ENCODE data around the gene CTRB1. TPM values are rescaled to one million over a fixed set of nuclear protein-coding genes. Genes with fewer than 3 reads are reported as not detected.

Gene CTRB1
- total and polyA plus RNA-seq, 2 of the 13 experiments (the other 11 are each of a cell fraction or from before 2014, with no cell fraction given) = not detected

GRCh38 chr16:75244844-75245758 is 26.3 kb downstream of the CTRB1 start (continued):
- TF ChIP-seq ZNF749 (CRISPR knock-in tag; IDR thresholded peaks at IDR 0.05; ENCODE audit: borderline replicate concordance) (peak; percentile 85; the same call in 1 of the 2 replicates), CENPX (CRISPR knock-in tag; IDR thresholded peaks at IDR 0.05) (no peak), FOSL2 (CRISPR knock-in tag; IDR thresholded peaks at IDR 0.05) (peak; percentile 100), MATR3 (CRISPR knock-in tag; IDR thresholded peaks at IDR 0.05) (no peak), PRMT3 (CRISPR knock-in tag; IDR thresholded peaks at IDR 0.05; ENCODE audit: borderline replicate concordance, low read depth) (no peak; the same call in 1 of the 2 replicates), SMARCC2 (IDR thresholded peaks at IDR 0.05) (no peak), IKZF1 (IDR thresholded peaks at IDR 0.05) (no peak), EHMT2 (IDR thresholded peaks at IDR 0.05; ENCODE audit: borderline replicate concordance, low read depth, low read length) (no peak), ZNF430 (CRISPR knock-in tag; IDR thresholded peaks at IDR 0.05) (peak; percentile 99), JUNB (CRISPR knock-in tag; IDR thresholded peaks at IDR 0.05; ENCODE audit: borderline replicate concordance) (peak; percentile 99; the same call in 1 of the 2 replicates), ZFP90 (CRISPR knock-in tag; IDR thresholded peaks at IDR 0.05; ENCODE audit: borderline replicate concordance) (peak; percentile 92; the same call in 1 of the 2 replicates), ZNF33B (CRISPR knock-in tag; IDR thresholded peaks at IDR 0.05) (peak; percentile 69), GABPB1 (CRISPR knock-in tag; IDR thresholded peaks at IDR 0.05) (peak; percentile 94), RFX5 (IDR thresholded peaks at IDR 0.05; ENCODE audit: low read depth, low read length) (no peak; the same call in 1 of the 2 replicates), TIGD3 (CRISPR knock-in tag; IDR thresholded peaks at IDR 0.05; ENCODE audit: borderline replicate concordance) (0 out of 2 replicates have a peak, but pooled peaks have one; percentile 9), RNF2 (conservative IDR thresholded peaks at IDR 0.05; ENCODE audit: low read depth) (peak; percentile 96; the same call in 1 of the 2 replicates), KDM5A (IDR thresholded peaks at IDR 0.05; ENCODE audit: borderline replicate concordance, low read length) (no peak), CC2D1A (CRISPR knock-in tag; IDR thresholded peaks at IDR 0.05) (no peak; the same call in 1 of the 2 replicates)
- TF ChIP-seq, protein P1, sequence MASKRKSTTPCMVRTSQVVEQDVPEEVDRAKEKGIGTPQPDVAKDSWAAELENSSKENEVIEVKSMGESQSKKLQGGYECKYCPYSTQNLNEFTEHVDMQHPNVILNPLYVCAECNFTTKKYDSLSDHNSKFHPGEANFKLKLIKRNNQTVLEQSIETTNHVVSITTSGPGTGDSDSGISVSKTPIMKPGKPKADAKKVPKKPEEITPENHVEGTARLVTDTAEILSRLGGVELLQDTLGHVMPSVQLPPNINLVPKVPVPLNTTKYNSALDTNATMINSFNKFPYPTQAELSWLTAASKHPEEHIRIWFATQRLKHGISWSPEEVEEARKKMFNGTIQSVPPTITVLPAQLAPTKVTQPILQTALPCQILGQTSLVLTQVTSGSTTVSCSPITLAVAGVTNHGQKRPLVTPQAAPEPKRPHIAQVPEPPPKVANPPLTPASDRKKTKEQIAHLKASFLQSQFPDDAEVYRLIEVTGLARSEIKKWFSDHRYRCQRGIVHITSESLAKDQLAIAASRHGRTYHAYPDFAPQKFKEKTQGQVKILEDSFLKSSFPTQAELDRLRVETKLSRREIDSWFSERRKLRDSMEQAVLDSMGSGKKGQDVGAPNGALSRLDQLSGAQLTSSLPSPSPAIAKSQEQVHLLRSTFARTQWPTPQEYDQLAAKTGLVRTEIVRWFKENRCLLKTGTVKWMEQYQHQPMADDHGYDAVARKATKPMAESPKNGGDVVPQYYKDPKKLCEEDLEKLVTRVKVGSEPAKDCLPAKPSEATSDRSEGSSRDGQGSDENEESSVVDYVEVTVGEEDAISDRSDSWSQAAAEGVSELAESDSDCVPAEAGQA (IDR thresholded peaks at IDR 0.05; ENCODE audit: low read depth) = 0 out of 2 replicates have a peak, but pooled peaks have one; percentile 65
- TF ChIP-seq, protein P1 (CRISPR knock-in tag; IDR thresholded peaks at IDR 0.05; ENCODE audit: borderline replicate concordance) = peak; percentile 94; the same call in 1 of the 2 replicates
